ELF-1 (cell line): ENCODE results near the gene PLEKHG1.

Experiments
- DNase-seq: peaks from one replicate; pipeline ENCODE4 v3.0.0-alpha.2; 2016; ENCODE audit warnings: low read depth, low spot score

Gene PLEKHG1

GRCh38 chr6:150619275-150619674 is 19.6 kb downstream of the PLEKHG1 start:
- DNase-seq = no peak

GRCh38 chr6:150620244-150620643 is 20.6 kb downstream of the PLEKHG1 start:
- no peak for DNase-seq

GRCh38 chr6:150620763-150621162 is 21.1 kb downstream of the PLEKHG1 start:
- DNase-seq = no peak

GRCh38 chr6:150622476-150622875 is 22.8 kb downstream of the PLEKHG1 start:
- no peak for DNase-seq

GRCh38 chr6:150622941-150623874 is 23.5 kb downstream of the PLEKHG1 start:
- no peak for DNase-seq

GRCh38 chr6:150624191-150624590 is 24.5 kb downstream of the PLEKHG1 start:
- DNase-seq = no peak

- DNase-seq = no peak
These were observed 26.2 kb downstream of the PLEKHG1 start for GRCh38 chr6:150625927-150626326.

GRCh38 chr6:150627154-150627553 is 27.5 kb downstream of the PLEKHG1 start:
- no peak for DNase-seq

GRCh38 chr6:150627585-150628025 is 27.9 kb downstream of the PLEKHG1 start:
- DNase-seq = no peak

- DNase-seq = no peak
These were observed 29.2 kb downstream of the PLEKHG1 start for GRCh38 chr6:150628908-150629307.

GRCh38 chr6:150631283-150631983 is 31.7 kb downstream of the PLEKHG1 start:
- DNase-seq = no peak

GRCh38 chr6:150631984-150632642 is 32.4 kb downstream of the PLEKHG1 start:
- no peak for DNase-seq

GRCh38 chr6:150632785-150633485 is 33.2 kb downstream of the PLEKHG1 start:
- DNase-seq = no peak

GRCh38 chr6:150633486-150633834 is 33.8 kb downstream of the PLEKHG1 start:
- DNase-seq = no peak

GRCh38 chr6:150634176-150634963 is 34.7 kb downstream of the PLEKHG1 start:
- DNase-seq = no peak

GRCh38 chr6:150634964-150635292 is 35.2 kb downstream of the PLEKHG1 start:
- DNase-seq = no peak

GRCh38 chr6:150635906-150636514 is 36.3 kb downstream of the PLEKHG1 start:
- no peak for DNase-seq

GRCh38 chr6:150636808-150637207 is 37.1 kb downstream of the PLEKHG1 start:
- DNase-seq = no peak

GRCh38 chr6:150637266-150637665 is 37.6 kb downstream of the PLEKHG1 start:
- DNase-seq = no peak

GRCh38 chr6:150638267-150638666 is 38.6 kb downstream of the PLEKHG1 start:
- no peak for DNase-seq

GRCh38 chr6:150638765-150639164 is 39.1 kb downstream of the PLEKHG1 start:
- DNase-seq = no peak
